22Rv1 (cell line): ENCODE results near the gene HEPACAM2.

ENCODE experiments used
- H3K27ac ChIP-seq: fragments of 450-650 bp; 2 replicates; pipeline ENCODE4 v1.5.1; 2017
- CTCF ChIP-seq: fragments of 450-650 bp; IDR thresholded peaks from 2 replicates; pipeline ENCODE4 v1.5.1; 2017; ENCODE audit warnings: mild to moderate bottlenecking
- ZFX ChIP-seq: fragments of 450-650 bp; IDR thresholded peaks from 2 replicates; pipeline ENCODE4 v1.6.1; 2017; ENCODE audit warnings: antibody characterized with exemption, borderline replicate concordance

The HEPACAM2 gene

GRCh38 chr7:93148144-93148543, 78.1 kb downstream of the HEPACAM2 start, which contains the start of gene SAMD9L:
Gene SAMD9L, minus strand, starts transcription at chr7:93148385. Its CDS starts 12,414 bp downstream, at chr7:93135971.
- no peak for TF ChIP-seq ZFX
- no peak for TF ChIP-seq CTCF

DNA sequence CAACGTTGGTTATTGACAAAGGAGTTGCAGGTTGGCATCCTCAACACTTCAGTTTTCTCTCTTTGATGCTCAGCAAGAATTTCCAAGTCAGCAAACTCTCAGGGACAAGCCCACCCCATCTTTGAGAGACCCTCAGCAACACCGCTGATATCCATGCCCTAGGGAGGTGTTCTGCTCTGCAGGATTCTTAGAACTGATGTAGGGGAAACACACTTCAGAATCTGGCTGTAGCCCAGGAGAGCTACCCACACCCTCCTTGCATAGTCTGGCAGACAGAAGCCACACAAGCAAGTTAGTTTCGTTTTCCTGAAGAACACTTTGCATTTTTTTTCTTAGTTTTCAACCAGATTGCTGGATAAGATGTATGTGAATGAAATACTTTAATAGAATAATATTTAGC, 78.9 kb downstream of the HEPACAM2 start:
- H3K27ac ChIP-seq, result no peak overlapping the region
- TF ChIP-seq ZFX, result no peak
- no peak for TF ChIP-seq CTCF

More at GRCh38 chr7:93148144-93148543, 78.1 kb downstream of the HEPACAM2 start, which contains the start of gene SAMD9L:
- no peak within 1 kb of the TSS for H3K27ac ChIP-seq

DNA sequence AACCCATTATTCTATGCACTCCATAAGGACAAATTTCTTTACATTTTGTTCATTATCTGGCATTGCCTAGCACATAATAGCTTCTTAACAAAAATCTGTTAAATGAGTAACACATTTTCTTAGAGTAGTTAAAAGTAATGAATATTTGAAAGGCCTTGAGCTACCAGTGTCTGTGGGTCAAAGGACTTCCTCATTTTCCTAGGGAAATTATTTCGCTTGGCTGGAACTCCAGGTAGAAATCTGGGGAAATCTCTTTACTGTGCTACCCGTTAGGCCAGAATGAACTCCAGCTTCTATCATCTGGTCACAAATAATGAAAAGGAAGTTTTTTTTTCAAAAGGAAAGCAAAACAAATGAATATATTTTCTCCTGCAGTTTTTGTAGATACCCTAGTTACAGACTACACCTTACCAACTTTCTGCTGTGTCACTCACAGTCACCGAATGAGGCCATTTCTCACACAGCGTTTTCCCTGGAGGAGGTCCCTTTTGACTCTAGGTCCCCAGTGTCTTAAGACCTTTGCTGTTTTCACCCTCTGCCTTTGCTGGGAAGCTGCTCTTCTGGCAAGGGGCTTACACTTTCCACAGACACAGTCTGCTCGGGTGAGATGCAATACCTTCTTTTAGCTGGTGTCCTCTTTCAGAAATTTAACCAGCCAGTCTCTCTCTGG, 79.7 kb downstream of the HEPACAM2 start:
- H3K27ac ChIP-seq, result no peak overlapping the region

DNA sequence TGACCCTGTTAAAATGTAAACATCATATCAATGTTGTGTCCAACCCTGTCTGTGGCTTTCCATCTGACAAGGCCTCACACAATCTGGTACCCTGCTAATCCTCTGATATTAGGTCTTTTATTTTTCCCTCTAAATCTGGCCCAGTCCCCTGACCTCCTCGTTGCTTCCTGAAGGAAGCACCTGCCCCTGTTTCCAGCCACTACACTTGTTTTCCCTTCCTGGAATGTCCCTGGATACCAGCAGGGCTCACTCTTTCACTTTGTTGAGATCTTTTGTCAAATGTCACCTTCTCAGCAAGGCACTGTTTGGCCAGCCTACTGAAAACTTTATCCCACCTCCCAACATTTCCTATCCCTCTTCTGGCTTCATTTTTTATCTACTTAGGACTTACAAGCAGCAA, 80.2 kb downstream of the HEPACAM2 start:
- TF ChIP-seq ZFX (no peak), CTCF (no peak)
- H3K27ac ChIP-seq, result no peak overlapping the region

More for the DNA sequence above, 79.7 kb downstream of the HEPACAM2 start:
- TF ChIP-seq CTCF, result no peak
- no peak for TF ChIP-seq ZFX

GRCh38 chr7:93145354-93145753, 80.9 kb downstream of the HEPACAM2 start:
- no peak overlapping the region for H3K27ac ChIP-seq
- TF ChIP-seq ZFX (no peak), CTCF (no peak)

GRCh38 chr7:93142127-93142526, 84.1 kb downstream of the HEPACAM2 start:
- H3K27ac ChIP-seq, result no peak overlapping the region
- no peak for TF ChIP-seq ZFX
- no peak for TF ChIP-seq CTCF

GRCh38 chr7:93140582-93141191, 85.6 kb downstream of the HEPACAM2 start:
- H3K27ac ChIP-seq, result no peak overlapping the region
- TF ChIP-seq CTCF (no peak), ZFX (no peak)
